ENCODE measurements around the gene SCYL1.

Gene SCYL1

DNA sequence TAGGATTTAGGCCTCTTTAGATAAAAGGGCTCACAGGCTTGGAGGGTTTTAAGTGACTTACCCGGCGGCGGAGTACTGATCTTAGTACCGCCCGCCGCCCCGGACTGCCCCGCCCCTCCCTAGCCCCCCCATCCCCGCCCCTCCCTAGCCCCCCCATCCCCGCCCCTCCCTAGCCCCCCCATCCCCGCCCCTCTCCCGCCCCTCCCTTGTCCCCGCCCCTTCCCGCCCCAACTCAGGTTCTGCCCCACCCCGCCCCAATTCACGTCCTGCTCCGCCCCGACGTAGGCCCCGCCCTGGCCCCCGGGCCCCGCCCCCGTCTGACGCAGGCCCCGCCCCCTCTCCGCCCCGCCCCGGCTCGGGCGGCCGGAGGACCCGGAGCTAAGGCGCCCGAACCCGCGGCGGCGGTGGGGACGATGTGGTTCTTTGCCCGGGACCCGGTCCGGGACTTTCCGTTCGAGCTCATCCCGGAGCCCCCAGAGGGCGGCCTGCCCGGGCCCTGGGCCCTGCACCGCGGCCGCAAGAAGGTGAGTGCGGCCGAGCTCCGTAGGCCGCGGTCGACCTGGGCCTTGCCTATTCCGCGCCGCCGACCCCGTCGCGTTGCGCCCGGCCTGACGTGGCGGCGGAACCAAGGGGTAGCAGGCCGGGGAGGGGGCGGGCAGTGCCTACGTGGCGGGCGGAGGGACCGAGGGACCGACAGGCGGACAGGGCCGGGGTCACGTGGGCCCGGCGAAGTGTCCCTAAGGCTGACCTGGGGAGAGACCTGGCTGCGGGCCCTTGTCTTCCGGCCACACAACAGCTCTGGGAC is at the start of gene SCYL1:
Gene SCYL1, plus strand, starts transcription at position 343 of the 805 bp plus-strand sequence. Its CDS starts 71 bp downstream, at position 414.
- H3K36me3 ChIP-seq, result peaks cover 27% of the 10 kb centered on the region
- peak within 1 kb of the TSS; percentile 90 for H3K4me3 ChIP-seq (ENCODE audit: low read depth, low read length)
- H3K9me3 ChIP-seq (ENCODE audit: severe bottlenecking), result no peaks in the 10 kb centered on the region
- no peaks in the 10 kb centered on the region for H3K27me3 ChIP-seq (ENCODE audit: insufficient read depth, low read depth, severe bottlenecking)
- TF ChIP-seq, protein P1, sequence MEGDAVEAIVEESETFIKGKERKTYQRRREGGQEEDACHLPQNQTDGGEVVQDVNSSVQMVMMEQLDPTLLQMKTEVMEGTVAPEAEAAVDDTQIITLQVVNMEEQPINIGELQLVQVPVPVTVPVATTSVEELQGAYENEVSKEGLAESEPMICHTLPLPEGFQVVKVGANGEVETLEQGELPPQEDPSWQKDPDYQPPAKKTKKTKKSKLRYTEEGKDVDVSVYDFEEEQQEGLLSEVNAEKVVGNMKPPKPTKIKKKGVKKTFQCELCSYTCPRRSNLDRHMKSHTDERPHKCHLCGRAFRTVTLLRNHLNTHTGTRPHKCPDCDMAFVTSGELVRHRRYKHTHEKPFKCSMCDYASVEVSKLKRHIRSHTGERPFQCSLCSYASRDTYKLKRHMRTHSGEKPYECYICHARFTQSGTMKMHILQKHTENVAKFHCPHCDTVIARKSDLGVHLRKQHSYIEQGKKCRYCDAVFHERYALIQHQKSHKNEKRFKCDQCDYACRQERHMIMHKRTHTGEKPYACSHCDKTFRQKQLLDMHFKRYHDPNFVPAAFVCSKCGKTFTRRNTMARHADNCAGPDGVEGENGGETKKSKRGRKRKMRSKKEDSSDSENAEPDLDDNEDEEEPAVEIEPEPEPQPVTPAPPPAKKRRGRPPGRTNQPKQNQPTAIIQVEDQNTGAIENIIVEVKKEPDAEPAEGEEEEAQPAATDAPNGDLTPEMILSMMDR (IDR thresholded peaks at IDR 0.05; ENCODE audit: low read depth, low read length), result no peak
- DNase-seq, result peak; percentile 77
- peak within 1 kb of the TSS; percentile 83 for H3K27ac ChIP-seq

DNA sequence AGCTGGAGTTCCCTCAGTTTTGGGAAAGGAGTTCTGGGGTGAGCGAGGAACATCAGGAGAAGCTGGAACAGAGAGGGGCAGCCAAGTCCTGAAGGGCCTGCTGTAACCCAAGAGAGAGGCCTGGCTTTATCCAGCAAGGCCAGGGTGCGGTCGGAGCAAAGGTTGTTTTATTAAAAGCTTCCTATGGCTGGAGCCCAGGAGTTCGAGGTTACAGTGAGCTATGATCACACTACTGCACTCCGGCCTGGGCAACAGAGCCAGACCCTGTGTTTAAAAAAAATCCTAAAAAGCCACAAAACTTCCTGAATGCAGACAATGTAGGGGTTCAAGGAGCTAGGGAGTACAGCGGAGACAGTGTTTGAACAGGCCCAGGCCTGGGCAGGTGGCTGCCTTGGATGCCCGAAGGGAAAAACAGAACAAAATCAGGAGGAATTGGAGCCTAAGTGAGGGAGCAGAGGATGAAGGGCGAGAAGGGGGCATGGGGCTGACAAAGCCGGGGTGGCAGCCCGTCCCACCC is 48.2 kb upstream of the SCYL1 start:
- peak overlapping the region; percentile 97 for H3K4me3 ChIP-seq (ENCODE audit: low read depth, low read length)
- no peak for DNase-seq
- H3K27ac ChIP-seq, result peak overlapping the region; percentile 95
- no peaks in the 10 kb centered on the region for H3K27me3 ChIP-seq (ENCODE audit: insufficient read depth, low read depth, severe bottlenecking)
- no peaks in the 10 kb centered on the region for H3K9me3 ChIP-seq (ENCODE audit: severe bottlenecking)
- TF ChIP-seq, protein P1 (IDR thresholded peaks at IDR 0.05; ENCODE audit: low read depth, low read length), result no peak
- H3K36me3 ChIP-seq, result no peaks in the 10 kb centered on the region; the same call in 1 of the 2 replicates

DNA sequence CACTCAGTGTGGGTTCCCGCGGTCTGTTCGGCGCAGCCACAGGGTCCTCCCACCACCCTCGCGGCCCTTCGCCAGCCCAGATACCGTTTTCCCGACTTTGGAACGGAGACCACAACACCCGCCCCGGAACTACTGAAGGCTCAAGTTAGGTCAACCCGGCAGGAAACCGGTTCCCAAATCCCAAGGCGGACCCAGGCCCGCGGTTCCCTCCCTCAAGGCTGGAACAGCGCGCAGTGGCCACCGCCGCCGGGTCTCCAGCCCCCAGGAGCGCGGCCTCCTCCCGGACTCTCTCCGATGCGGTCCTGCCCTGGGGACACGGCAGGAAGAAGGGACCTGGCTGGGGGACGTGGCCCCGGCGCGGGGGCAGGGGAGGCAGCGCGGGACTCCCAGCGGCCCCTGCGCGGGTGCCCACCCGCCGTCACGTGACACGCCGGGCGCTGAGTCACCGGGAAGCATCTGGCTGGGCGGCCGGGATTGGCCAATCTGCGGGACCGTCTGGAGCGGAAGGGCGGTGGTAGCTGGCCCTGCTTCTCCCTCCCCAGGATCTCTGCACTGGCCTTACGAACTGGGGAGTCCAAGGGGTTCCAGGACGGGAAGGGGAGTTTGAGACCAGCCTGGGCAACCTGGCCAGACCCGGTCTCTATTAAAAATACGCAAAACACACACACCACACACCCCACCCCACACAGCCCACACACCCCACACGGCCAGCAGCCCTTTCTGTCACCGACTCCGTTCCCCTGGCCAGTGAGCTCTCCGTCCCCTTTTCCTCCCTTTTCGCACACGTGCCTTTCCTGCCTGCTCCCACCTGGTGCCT is 47.5 kb upstream of the SCYL1 start:
- Histone ChIP-seq H3K9me3 (ENCODE audit: severe bottlenecking) (no peaks in the 10 kb centered on the region), H3K36me3 (no peaks in the 10 kb centered on the region; the same call in 1 of the 2 replicates), H3K4me3 (ENCODE audit: low read depth, low read length) (peak overlapping the region; percentile 97), H3K27me3 (ENCODE audit: insufficient read depth, low read depth, severe bottlenecking) (no peaks in the 10 kb centered on the region), H3K27ac (peak overlapping the region; percentile 95)
- TF ChIP-seq, protein P1 (IDR thresholded peaks at IDR 0.05; ENCODE audit: low read depth, low read length), result no peak
- DNase-seq, result peak; percentile 94

DNA sequence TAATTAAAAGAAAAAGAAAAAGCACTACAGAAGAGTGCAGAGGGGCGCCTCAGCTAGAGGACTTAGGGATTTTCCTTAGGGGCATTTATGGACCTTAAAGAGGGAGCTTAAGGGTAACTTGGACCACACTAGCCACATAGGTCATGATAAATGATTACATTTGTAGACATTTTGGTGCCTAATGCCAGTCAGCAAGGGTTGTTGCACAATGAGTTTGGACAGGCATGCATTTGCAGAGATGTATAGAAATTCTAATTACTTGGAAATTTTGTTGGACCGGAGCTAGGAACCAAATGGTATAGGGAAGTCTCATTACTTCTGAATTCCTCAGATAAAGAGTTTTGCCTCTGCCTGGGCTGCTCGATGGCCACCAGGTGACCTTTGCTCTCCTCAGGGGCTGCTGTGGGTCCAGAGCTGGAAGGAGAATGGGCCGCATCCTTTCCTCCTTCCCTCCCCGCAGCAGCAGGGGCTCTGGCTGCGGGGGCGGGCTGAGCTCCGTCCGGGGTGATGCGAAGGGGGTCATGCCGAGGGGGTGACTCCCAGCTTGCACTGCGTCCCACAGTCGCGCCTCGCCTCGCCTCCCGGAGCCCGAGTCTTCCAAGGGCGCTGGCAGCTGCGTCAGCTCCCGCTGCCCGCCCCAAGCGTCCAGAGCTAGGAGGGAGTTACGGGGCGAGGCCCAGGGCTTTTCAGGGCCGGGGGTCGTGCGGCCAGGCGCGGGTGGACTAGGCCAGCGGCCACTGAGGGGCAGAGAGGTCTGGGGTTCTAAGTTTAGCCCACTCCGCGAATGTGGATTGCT is 46.3 kb upstream of the SCYL1 start:
- Histone ChIP-seq H3K4me3 (ENCODE audit: low read depth, low read length) (no peak overlapping the region), H3K27ac (peak overlapping the region; percentile 95), H3K9me3 (ENCODE audit: severe bottlenecking) (no peaks in the 10 kb centered on the region), H3K36me3 (no peaks in the 10 kb centered on the region; the same call in 1 of the 2 replicates), H3K27me3 (ENCODE audit: insufficient read depth, low read depth, severe bottlenecking) (no peaks in the 10 kb centered on the region)
- DNase-seq, result no peak
- TF ChIP-seq, protein P1 (IDR thresholded peaks at IDR 0.05; ENCODE audit: low read depth, low read length), result no peak
